T1000 (cell line): ENCODE data around the gene BHMT2.

Experiments
- DNase-seq: peaks from one replicate; lab custom pipeline; 2025; ENCODE audit warnings: mixed read lengths; lab: John Stamatoyannopoulos, UW

Gene BHMT2

GRCh38 chr5:79122973-79123372, 53.4 kb downstream of the BHMT2 start:
- no peak for DNase-seq

- DNase-seq = no peak
These were observed 55.0 kb downstream of the BHMT2 start for GRCh38 chr5:79124607-79125006.

- no peak for DNase-seq
These were observed 61.2 kb downstream of the BHMT2 start for GRCh38 chr5:79130781-79131180.

GRCh38 chr5:79133121-79133656, 63.6 kb downstream of the BHMT2 start:
- DNase-seq = no peak

GRCh38 chr5:79133657-79134451, 64.3 kb downstream of the BHMT2 start:
- DNase-seq = peak; percentile 33

GRCh38 chr5:79135790-79136553, 66.4 kb downstream of the BHMT2 start:
- no peak for DNase-seq

- DNase-seq = no peak
These were observed 67.1 kb downstream of the BHMT2 start for GRCh38 chr5:79136618-79137017.
